Right renal pelvis (tissue), 4 donors: Measurements from ENCODE around the gene CRYBG2. TPM values are rescaled to one million over a fixed set of nuclear protein-coding genes. Genes with fewer than 3 reads are reported as not detected.
"Not testable (repeated sequence)": the region's sequence is repeated elsewhere in the genome, so short reads cannot be mapped to it uniquely, and the experiment has no call there.

Source experiments
- DNase-seq, 4 donors: peaks; one replicate each; pipeline ENCODE4 v3.0.0-alpha.2; 2013; ENCODE audit warnings: low read depth in 4 of 4, low spot score in 3 of 4, missing footprints in 1 of 4
- polyA plus RNA-seq, 4 donors: library from polyadenylated mRNA; unstranded; fragments of 120-200 nt; gene quantifications; one replicate each; pipeline ENCODE4 v1.2.1, GENCODE V29; 2013; ENCODE audit not compliant: insufficient read length in 4 of 4

Gene CRYBG2
- polyA plus RNA-seq, 4 donors = 0.31 to 1.6 (median 0.83) TPM

GRCh38 chr1:26322042-26322331 is 31.9 kb downstream of the CRYBG2 start:
- DNase-seq = no peak

DNA sequence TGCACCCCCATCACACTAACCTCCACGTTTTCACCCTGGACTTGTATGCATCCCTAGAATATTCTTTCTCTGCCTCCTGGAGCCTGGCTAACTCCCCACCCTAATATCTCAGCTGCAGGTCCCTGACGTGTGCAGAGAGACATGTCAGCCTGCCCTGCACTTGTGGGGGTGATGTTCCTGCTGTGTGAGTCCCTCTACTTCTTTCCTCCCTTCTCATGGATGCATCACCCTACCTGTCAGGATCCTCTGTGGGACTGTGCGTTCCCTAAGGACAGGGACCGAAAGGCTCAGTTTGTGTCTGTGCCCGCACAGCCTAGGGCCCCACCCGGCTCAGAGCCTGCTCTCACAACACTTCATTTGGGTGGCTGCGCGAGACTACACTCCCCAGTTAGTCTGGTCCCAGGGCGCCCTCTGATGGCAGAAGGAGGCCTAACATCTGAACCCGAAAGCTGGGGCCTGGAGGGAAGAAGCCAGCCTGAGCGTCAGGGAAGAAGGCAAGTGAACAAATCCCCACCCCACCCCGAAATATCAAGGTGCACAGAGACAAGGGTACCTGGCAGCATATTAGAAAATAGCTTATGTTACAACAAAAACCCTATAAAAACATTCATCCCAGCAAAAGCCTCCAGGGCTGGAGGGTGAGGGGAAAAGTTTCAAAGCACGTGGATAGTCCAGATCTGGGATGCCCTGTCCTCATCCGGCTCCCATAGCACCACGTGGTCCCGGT is 32.5 kb downstream of the CRYBG2 start:
- peak in 3 of 4 donors; percentile 60 to 72 (median 66) for DNase-seq

- DNase-seq = no peak
Observed at GRCh38 chr1:26320896-26321295, 33.0 kb downstream of the CRYBG2 start.

- no peak for DNase-seq
Observed at GRCh38 chr1:26318338-26319064, 35.4 kb downstream of the CRYBG2 start.

- DNase-seq = no peak
Observed at GRCh38 chr1:26317612-26318337, 36.2 kb downstream of the CRYBG2 start, which contains the start of gene CD52. Gene CD52 (plus strand): TSS chr1:26317958. CDS start chr1:26318018, 60 bp downstream.

DNA sequence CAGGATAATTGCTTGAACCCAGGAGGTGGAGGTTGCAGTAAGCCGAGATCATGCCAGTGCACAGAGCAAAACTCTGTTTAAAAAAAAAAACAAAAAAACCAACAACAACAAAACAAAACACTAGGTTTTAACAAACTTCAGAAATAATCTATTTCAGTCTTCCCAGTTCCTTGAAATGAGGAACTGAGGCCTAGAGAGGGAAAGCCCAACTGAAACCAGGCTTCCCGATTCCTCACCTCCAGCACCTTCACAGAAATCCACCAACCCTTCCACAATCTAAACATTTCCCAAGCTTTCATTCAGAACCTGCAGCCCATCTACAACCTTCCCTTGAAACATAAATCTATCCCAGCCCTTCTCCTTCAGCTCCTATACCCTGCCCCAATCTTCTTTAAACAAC is 36.8 kb downstream of the CRYBG2 start:
- no peak for DNase-seq

DNA sequence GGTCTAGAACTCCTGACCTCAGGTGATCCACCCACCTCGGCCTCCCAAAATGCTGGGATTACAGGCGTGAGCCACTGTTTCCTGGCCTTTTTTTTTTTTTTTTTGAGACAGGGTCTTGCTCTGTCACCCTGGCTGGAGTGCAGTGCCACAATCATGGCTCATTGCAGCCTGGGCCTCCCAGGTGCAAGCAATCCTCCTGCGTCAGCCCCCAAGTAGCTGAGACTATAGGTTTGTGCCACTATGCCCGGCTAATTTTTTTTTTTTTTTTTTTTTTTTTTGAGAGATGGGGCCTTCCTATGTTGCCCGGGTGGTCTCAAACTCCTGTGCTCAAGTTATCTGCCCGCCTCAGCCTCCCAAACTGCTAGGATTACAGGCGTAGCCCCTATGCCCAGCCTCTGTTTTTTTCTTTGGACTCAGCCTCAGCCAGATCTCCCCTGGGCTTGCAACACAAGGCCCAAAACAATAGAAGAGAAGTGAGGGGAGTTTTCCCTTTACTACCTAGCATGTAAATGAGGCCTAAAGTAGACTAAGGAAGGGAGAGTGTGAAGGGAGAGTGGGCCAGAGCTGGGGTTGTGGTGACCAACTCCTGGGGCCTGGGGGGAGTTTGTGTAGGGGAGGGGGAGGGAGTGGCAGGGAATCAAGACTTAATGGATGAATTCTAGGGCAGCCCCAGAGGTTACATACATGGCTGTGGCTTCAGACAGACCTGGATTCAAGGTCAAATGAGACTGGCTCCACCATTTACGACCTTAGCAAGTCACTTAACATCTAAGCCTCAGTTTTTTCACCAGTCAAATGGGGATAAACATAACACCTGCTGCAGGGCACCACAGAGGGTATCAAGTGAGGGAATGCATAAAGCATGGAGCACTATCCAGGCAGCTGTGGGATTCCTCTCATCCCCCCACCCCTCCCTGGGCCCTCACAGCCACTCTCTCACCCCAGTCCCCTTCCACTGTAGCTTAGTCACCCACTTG is 37.8 kb downstream of the CRYBG2 start:
- DNase-seq = no peak

DNA sequence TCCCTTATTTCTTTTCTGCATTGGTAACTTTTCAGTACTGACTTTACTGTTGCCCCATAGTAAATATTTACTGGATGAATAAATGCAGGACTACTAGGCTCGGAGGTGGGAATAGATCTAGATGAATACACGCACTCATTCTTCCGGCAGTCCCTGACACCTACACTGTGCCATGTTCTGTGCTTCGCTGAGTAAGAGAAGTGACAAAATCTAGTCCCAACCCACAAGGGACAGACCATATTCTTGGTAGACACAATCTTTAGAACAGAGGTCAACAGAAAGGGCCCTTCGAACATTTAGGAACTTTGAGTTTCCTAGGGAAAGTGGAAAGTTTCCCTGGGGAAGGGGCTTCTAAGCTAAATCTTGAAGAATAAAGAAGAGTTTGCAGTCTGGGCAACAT is 39.4 kb downstream of the CRYBG2 start:
- no peak for DNase-seq

- DNase-seq = not testable (repeated sequence)
Observed at GRCh38 chr1:26307966-26308899, 45.7 kb downstream of the CRYBG2 start.

DNA sequence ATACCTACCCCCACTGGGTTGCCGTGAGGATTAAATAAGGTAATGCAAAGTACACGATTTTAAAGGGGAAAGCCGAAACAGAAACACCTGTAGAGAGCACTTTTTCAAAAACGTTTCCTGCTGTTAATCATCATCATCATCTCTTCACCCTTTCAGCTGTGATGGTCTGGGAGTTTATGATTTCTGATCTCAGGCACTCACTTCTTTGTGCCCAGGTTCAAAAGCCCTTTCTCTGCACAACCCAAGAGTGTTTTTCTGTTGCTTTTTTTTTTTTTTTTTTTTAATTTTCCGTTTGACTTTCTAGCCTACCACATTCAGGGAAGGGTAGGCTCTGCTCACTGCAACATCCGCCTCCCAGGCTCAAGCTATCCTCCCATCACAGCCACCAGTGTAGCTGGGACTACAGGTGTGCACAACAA is 46.6 kb downstream of the CRYBG2 start:
- DNase-seq = no peak

DNA sequence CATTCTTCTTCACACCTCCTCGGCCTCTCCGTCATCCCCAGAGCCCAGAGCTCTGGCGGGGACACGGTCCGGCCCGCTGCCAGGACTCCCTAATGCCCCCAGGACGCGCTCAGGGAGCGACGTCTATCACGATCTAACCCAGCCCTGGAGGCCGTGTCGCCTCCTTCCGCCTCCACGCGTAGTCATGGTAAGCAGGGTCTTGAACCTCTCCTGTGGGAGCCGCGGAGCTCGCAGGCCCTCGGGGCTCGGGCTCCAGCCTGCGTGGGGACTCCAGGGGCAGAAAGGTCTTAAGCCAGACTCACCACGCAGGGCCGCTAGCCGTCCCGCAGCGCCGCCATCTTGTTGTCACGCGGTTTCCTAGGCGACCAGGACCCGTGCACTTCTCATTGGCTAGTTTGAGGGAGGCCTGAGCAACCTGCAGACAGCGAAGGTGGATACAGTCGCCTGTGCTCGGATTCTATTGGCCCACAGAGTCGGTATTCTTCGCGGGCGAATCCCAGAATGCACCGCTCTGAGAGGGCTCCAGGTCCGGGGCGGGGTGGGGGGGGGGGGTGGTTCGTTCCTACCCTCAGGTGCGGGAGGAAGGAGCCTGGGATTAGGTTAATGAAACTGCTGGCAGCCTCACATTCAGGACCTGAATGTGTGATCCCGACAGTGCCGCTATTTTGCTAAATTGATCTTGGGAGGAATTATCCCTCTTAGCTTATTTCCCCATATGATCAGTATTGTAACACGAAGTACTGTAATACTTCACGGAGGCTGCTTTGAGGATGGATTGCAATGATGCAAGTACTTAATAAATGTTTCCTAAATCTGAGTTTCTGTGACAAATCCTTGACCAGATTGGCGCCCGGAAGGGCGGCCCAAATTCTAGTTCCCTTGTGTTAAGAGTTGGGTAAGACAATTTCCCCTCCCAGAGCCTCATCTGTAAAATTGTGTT is 47.4 kb downstream of the CRYBG2 start, which contains the start of gene UBXN11:
Gene UBXN11, minus strand, starts transcription at position 347 of the 940 bp plus-strand sequence. CDS start 3,753 bp downstream, outside the sequence.
- peak; percentile 74 to 89 (median 84) for DNase-seq

GRCh38 chr1:26305667-26306289 is 48.2 kb downstream of the CRYBG2 start:
- DNase-seq = no peak

GRCh38 chr1:26302733-26303405 is 51.1 kb downstream of the CRYBG2 start:
- DNase-seq = no peak

DNA sequence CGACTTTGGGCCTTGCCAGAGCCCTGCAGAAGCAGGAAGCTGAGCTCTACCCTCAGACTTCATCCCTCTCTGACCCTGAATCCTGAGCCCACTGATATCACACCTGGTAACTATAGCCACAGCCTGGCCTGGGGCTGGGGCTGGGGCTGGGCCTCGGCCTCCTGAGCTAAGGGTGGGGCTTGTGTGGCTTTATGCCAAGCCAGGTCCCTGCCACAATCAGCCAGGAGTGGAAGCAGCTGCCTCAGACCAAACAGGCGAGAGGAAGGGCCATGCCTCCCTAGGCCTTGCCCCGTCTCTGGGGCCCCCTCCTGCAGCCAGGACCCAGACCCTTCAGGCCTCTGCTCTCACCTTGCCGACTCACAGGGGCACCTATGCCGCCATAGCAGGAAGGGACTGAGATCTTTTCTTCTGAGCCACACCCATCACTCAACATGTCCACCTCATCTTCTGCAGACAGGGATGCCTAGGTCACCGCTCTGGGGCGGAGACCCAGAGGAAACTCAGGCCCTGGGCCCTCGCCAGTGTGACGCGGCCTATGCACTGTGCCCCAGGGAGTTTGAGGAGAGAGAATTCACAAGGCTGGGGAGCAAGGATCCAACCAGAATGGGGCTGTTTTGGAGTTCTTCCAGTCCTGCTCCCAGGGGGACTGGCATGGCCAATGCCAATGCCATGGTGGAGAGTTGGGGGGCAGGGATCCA is 53.2 kb downstream of the CRYBG2 start:
- DNase-seq = no peak

DNA sequence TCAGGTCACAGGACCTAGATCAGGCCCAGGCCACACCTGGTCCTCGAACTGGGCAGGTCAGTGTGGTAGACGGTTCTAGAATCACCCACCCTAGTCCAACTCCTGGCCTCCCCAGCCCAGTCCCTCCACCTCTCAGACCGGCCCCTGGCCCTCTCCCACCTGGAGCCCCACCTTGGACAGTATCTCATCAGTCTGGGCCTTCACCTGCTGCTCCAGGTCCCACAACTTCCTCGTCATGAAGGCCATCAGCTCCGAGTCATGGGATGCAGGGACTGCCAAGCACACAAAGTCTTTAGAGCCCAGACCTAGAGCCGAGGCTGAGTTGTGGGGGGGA is 56.2 kb downstream of the CRYBG2 start:
- no peak for DNase-seq

- DNase-seq = no peak
Observed at GRCh38 chr1:26297057-26297790, 56.7 kb downstream of the CRYBG2 start.
